Measurements from ENCODE around the gene HAUS3. TPM values are rescaled to one million over a fixed set of nuclear protein-coding genes. Genes with fewer than 3 reads are reported as not detected.

Gene HAUS3
- total and polyA plus RNA-seq, 2 of the 8 experiments (the other 6 are each of a cell fraction or from before 2014, with no cell fraction given): 3.2 to 14.8 TPM

- 85% methylated on average over 25 of the region's 25 CpGs; no CpG with 5 or more reads in 1 of the 2 experiments for WGBS, 2 experiments (ENCODE audit: extremely low coverage in 1 of 2, insufficient coverage in 1 of 2, insufficient read length in 1 of 2, insufficient replicate concordance in 2 of 2, low coverage in 1 of 2, low lambda C conversion rate in 2 of 2, missing lambda C conversion rate in 1 of 2)
- DNase-seq (ENCODE audit: low read depth in 1 of 2, low spot score in 2 of 2) (no peak), FAIRE-seq (no peak)
- Histone ChIP-seq H3K27ac (ENCODE audit: low read depth, low read length) (no peak overlapping the region), H2BK5ac (ENCODE audit: low read depth, low read length) (no peak overlapping the region), H3K14ac (ENCODE audit: insufficient read length) (no peak overlapping the region), H3K9me3 (ENCODE audit: insufficient read depth in 2 of 2, low read depth in 1 of 2, low read length in 1 of 2) (no peaks in the 10 kb centered on the region), H3K4me2 (ENCODE audit: insufficient read depth in 1 of 2, low read depth in 2 of 2, low read length in 2 of 2) (no peak overlapping the region), H4K20me1 (replicated peaks in 1 of 2; ENCODE audit: control insufficient read depth in 1 of 2, insufficient read depth in 2 of 2, low read length in 2 of 2) (peaks cover 0 to 5% of the 10 kb centered on the region in 2 experiments), H3K23me2 (ENCODE audit: low read depth, low read length) (no peaks in the 10 kb centered on the region), H4K5ac (ENCODE audit: insufficient read length, low read depth, low read length) (no peak overlapping the region), H3K4ac (replicated peaks; ENCODE audit: insufficient read length, low read depth, low read length) (no peak overlapping the region), H2BK15ac (ENCODE audit: low read length) (no peak overlapping the region), H2BK120ac (replicated peaks; ENCODE audit: low read depth, low read length) (no peak overlapping the region), H3K18ac (ENCODE audit: extremely low read depth, low read length) (no peak overlapping the region), H3K36me3 (ENCODE audit: control insufficient read depth in 2 of 4, insufficient read depth in 4 of 4, low read length in 3 of 4) (peaks cover 0 to 5% (median 2%) of the 10 kb centered on the region in 4 experiments; a peak in 2 of 8 replicates), H3K56ac (replicated peaks; ENCODE audit: insufficient read length, low read depth, low read length) (no peak overlapping the region), H3K23ac (ENCODE audit: insufficient read length) (no peak overlapping the region), H2AFZ (ENCODE audit: low read length) (no peak overlapping the region), H3K79me1 (ENCODE audit: low read depth, low read length) (no peaks in the 10 kb centered on the region), H4K91ac (replicated peaks; ENCODE audit: insufficient read length, low read length) (no peak overlapping the region), H2AK5ac (ENCODE audit: low read depth, low read length) (no peak overlapping the region), H4K8ac (ENCODE audit: extremely low read depth, insufficient read depth, low read length) (no peak overlapping the region), H3K79me2 (ENCODE audit: control insufficient read depth in 1 of 2, insufficient read depth in 2 of 2, low read length in 2 of 2) (no peaks in the 10 kb centered on the region), H2BK20ac (ENCODE audit: low read length) (no peak overlapping the region), H2BK12ac (ENCODE audit: low read depth, low read length) (no peak overlapping the region), H3K9ac (replicated peaks in 1 of 4; ENCODE audit: extremely low read depth in 1 of 4, low read depth in 3 of 4, low read length in 3 of 4) (no peak overlapping the region), H3K4me3 (ENCODE audit: extremely low read depth in 1 of 4, insufficient read depth in 2 of 4, low read depth in 3 of 4, low read length in 4 of 4) (no peak overlapping the region), H3K4me1 (replicated peaks in 1 of 4; ENCODE audit: control insufficient read depth in 3 of 4, insufficient read depth in 4 of 4, low read length in 3 of 4) (0 out of 7 replicates have a peak, but pooled peaks cover 0 to 4% (median 0%) of the 10 kb centered on the region in 4 experiments), H3K27me3 (replicated peaks in 1 of 4; ENCODE audit: control insufficient read depth in 3 of 4, extremely low read depth in 1 of 4, insufficient read depth in 3 of 4, low read length in 3 of 4) (no peaks in the 10 kb centered on the region)
- POLR2A ChIA-PET (ENCODE audit: partially characterized antibody): interaction anchor here (0.8 kb wide), 2 partner anchors 9 to 12 kb away, joined by 3 read pairs; partner anchors contain the start of genes HAUS3 and POLN
- CTCF ChIA-PET (ENCODE audit: partially characterized antibody): interaction anchor here (0.6 to 1.5 kb wide), 4 partner anchors 15 to 202 kb away, joined by 3 to 4 read pairs (median 4); no protein-coding TSS in a partner anchor
- TF ChIP-seq CTCF (IDR thresholded peaks at IDR 0.05; ENCODE audit: control extremely low read depth in 1 of 3, insufficient read depth in 1 of 3, low read depth in 1 of 3, low read length in 3 of 3): no peak
- TF ChIP-seq FOSL1 (IDR thresholded peaks at IDR 0.05; ENCODE audit: insufficient read depth, low read depth, low read length): no peak
- TF ChIP-seq CHD1 (IDR thresholded peaks at IDR 0.05; ENCODE audit: low read depth, low read length): no peak
- no peak for TF ChIP-seq EZH2 (IDR thresholded peaks at IDR 0.05; ENCODE audit: low read depth, low read length, severe bottlenecking)
- no peak for TF ChIP-seq USF2 (IDR thresholded peaks at IDR 0.05; ENCODE audit: low read length)
- no peak for TF ChIP-seq ATF3 (IDR thresholded peaks at IDR 0.05; ENCODE audit: insufficient read depth, low read depth, low read length)
- no peak for TF ChIP-seq KDM1A (IDR thresholded peaks at IDR 0.05; ENCODE audit: borderline replicate concordance, low read length)
Observed at GRCh38 chr4:2251073-2251794, 9.3 kb upstream of the HAUS3 start.
